OCI-LY3 (cell line): ENCODE data around the gene LINC01488.

Source experiments
- H2AFZ ChIP-seq: fragments of 200-600, 300-600 bp; shearing (Covaris generic); 2 replicates; pipeline ENCODE4 v1.6.0; 2014; ENCODE audit warnings: antibody characterized with exemption, low read depth, low read length
- H3K27ac ChIP-seq: fragments of 200-600, 300-600 bp; sonication (generic); 2 replicates; pipeline ENCODE4 v1.5.1; 2014; ENCODE audit warnings: mild to moderate bottlenecking, low read length, moderate library complexity, mixed read lengths
- H3K27me3 ChIP-seq: fragments of 200-600, 300-600 bp; sonication (generic); 2 replicates; pipeline ENCODE4 v1.6.1; 2014; ENCODE audit warnings: low read depth, low read length, mixed read lengths
- H3K36me3 ChIP-seq: fragments of 200-600, 300-600 bp; sonication (generic); replicated peaks from 2 replicates; pipeline ENCODE3; 2014; ENCODE audit warnings: low read depth, low read length, mixed read lengths
- H3K4me1 ChIP-seq: fragments of 300-600, 200-600 bp; sonication (generic); 2 replicates; pipeline ENCODE4 v1.6.1; 2014; ENCODE audit warnings: low read length, mixed read lengths
- H3K4me2 ChIP-seq: fragments of 200-600, 300-600 bp; sonication (generic); 2 replicates; pipeline ENCODE4 v1.6.1; 2014; ENCODE audit warnings: low read length, mixed read lengths
- H3K4me3 ChIP-seq: fragments of 300-600, 200-600 bp; sonication (generic); 2 replicates; pipeline ENCODE4 v1.5.1; 2014; ENCODE audit warnings: antibody characterized with exemption, mild to moderate bottlenecking, low read length, moderate library complexity
- H3K79me2 ChIP-seq: fragments of 300-600, 200-600 bp; shearing (Covaris generic); 2 replicates; pipeline ENCODE4 v1.6.1; 2014; ENCODE audit warnings: mild to moderate bottlenecking, low read length, mixed read lengths
- H3K9ac ChIP-seq: fragments of 300-600, 200-600 bp; shearing (Covaris generic); 2 replicates; pipeline ENCODE4 v1.6.0; 2014; ENCODE audit warnings: mild to moderate bottlenecking, low read length, moderate library complexity
- H3K9me3 ChIP-seq: fragments of 200-600, 300-600 bp; shearing (Covaris generic); 2 replicates; pipeline ENCODE4 v1.6.1; 2014; ENCODE audit warnings: low read length, mixed read lengths; ENCODE audit not compliant: insufficient read depth
- H4K20me1 ChIP-seq: fragments of 200-600, 300-600 bp; sonication (generic); 2 replicates; pipeline ENCODE4 v1.6.1; 2016; ENCODE audit warnings: low read length, mixed read lengths; ENCODE audit not compliant: insufficient read depth
- CTCF ChIP-seq: fragments of 200-600, 300-600 bp; sonication (generic); IDR thresholded peaks from 2 replicates; pipeline ENCODE4 v1.5.1; 2014; ENCODE audit warnings: antibody characterized with exemption, low read length, low read depth
- EZH2phosphoT487 ChIP-seq: fragments of 200-600 bp; shearing (Covaris generic); IDR thresholded peaks from 2 replicates; pipeline ENCODE4 v1.6.1; 2018; ENCODE audit warnings: antibody characterized with exemption, mixed run types, low read depth

LINC01488 gene

GRCh38 chr11:69530278-69531070 lies 49.0 kb downstream of the LINC01488 start:
- Histone ChIP-seq H3K79me2 (no peaks in the 10 kb centered on the region), H3K4me3 (peak overlapping the region; percentile 43), H3K27me3 (peaks cover 24% of the 10 kb centered on the region), H2AFZ (peak overlapping the region; percentile 22; the same call in 1 of the 2 replicates), H4K20me1 (no peaks in the 10 kb centered on the region), H3K27ac (no peak overlapping the region), H3K4me2 (peak overlapping the region; percentile 54), H3K9me3 (no peaks in the 10 kb centered on the region), H3K36me3 (no peaks in the 10 kb centered on the region), H3K4me1 (peaks cover 23% of the 10 kb centered on the region), H3K9ac (peak overlapping the region; percentile 24; the same call in 1 of the 2 replicates)
- TF ChIP-seq EZH2phosphoT487 (no peak), CTCF (no peak)

- Histone ChIP-seq H3K9ac (peak overlapping the region; percentile 24; the same call in 1 of the 2 replicates), H3K79me2 (no peaks in the 10 kb centered on the region), H3K9me3 (no peaks in the 10 kb centered on the region), H2AFZ (no peak overlapping the region), H3K4me3 (peak overlapping the region; percentile 43), H4K20me1 (no peaks in the 10 kb centered on the region), H3K36me3 (no peaks in the 10 kb centered on the region), H3K4me1 (peaks cover 23% of the 10 kb centered on the region), H3K27me3 (peaks cover 24% of the 10 kb centered on the region), H3K4me2 (peak overlapping the region; percentile 54), H3K27ac (no peak overlapping the region)
- TF ChIP-seq CTCF (no peak), EZH2phosphoT487 (no peak)
Observed at GRCh38 chr11:69531071-69531716, 49.7 kb downstream of the LINC01488 start.

GRCh38 chr11:69531717-69532088 lies 50.2 kb downstream of the LINC01488 start:
- no peak for TF ChIP-seq CTCF
- no peak for TF ChIP-seq EZH2phosphoT487
- H4K20me1 ChIP-seq: no peaks in the 10 kb centered on the region

More at GRCh38 chr11:69531717-69532088, 50.2 kb downstream of the LINC01488 start:
- Histone ChIP-seq H3K9me3 (no peaks in the 10 kb centered on the region), H3K4me3 (no peak overlapping the region), H3K36me3 (no peaks in the 10 kb centered on the region), H2AFZ (no peak overlapping the region), H3K9ac (no peak overlapping the region), H3K27me3 (peaks cover 24% of the 10 kb centered on the region), H3K27ac (no peak overlapping the region), H3K4me2 (peak overlapping the region; percentile 54; the same call in 1 of the 2 replicates), H3K4me1 (peaks cover 23% of the 10 kb centered on the region), H3K79me2 (no peaks in the 10 kb centered on the region)
